ENCODE results near the gene ZDHHC11.
"Not testable (repeated sequence)": the region's sequence is repeated elsewhere in the genome, so short reads cannot be mapped to it uniquely, and the experiment has no call there.

Gene ZDHHC11

GRCh38 chr5:845676-846601 is 4.8 kb downstream of the ZDHHC11 start:
- not testable (repeated sequence) for H3K4me1 Mint-ChIP-seq, H3K4me3 Mint-ChIP-seq, H3K9me3 Mint-ChIP-seq, DNase-seq, H3K27ac Mint-ChIP-seq, H3K27me3 Mint-ChIP-seq, ATAC-seq

GRCh38 chr5:845031-845675 is 5.6 kb downstream of the ZDHHC11 start:
- H3K27ac Mint-ChIP-seq, H3K9me3 Mint-ChIP-seq, DNase-seq, H3K4me1 Mint-ChIP-seq, ATAC-seq, H3K27me3 Mint-ChIP-seq, H3K4me3 Mint-ChIP-seq: not testable (repeated sequence)

- H3K9me3 Mint-ChIP-seq, H3K27ac Mint-ChIP-seq, DNase-seq, H3K4me1 Mint-ChIP-seq, ATAC-seq, H3K27me3 Mint-ChIP-seq, H3K4me3 Mint-ChIP-seq: not testable (repeated sequence)
These were observed 6.4 kb downstream of the ZDHHC11 start for GRCh38 chr5:844426-844825.

- DNase-seq, result peak in 1 of 2 donors; percentile 8
- H3K9me3 Mint-ChIP-seq, H3K4me1 Mint-ChIP-seq, H3K27me3 Mint-ChIP-seq, H3K4me3 Mint-ChIP-seq, H3K27ac Mint-ChIP-seq: not testable (repeated sequence)
- peak; percentile 19 for ATAC-seq
These were observed 6.9 kb downstream of the ZDHHC11 start for GRCh38 chr5:843926-844325.

DNA sequence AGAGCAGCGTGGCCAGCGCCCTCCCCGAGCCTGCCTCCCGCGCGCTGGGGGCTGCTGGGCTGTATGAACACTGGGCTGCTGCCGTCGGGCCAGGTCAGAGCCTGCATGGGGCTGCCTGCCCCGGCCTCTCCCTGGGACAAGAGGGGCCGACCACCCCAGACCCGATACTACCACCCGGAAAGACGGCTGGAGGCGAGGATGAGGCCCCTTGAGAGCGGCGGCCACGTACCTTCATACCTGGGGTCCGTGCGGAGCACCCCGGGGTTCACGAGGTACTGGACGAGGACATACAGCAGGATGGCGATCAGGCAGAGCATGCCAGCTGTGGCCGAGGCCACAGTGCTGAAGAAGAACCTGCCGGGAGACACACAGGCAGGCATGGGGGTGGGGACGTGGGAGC is 7.4 kb downstream of the ZDHHC11 start:
- DNase-seq, H3K4me3 Mint-ChIP-seq, H3K9me3 Mint-ChIP-seq, H3K4me1 Mint-ChIP-seq, H3K27me3 Mint-ChIP-seq, H3K27ac Mint-ChIP-seq: not testable (repeated sequence)
- peak; percentile 7 for ATAC-seq

DNA sequence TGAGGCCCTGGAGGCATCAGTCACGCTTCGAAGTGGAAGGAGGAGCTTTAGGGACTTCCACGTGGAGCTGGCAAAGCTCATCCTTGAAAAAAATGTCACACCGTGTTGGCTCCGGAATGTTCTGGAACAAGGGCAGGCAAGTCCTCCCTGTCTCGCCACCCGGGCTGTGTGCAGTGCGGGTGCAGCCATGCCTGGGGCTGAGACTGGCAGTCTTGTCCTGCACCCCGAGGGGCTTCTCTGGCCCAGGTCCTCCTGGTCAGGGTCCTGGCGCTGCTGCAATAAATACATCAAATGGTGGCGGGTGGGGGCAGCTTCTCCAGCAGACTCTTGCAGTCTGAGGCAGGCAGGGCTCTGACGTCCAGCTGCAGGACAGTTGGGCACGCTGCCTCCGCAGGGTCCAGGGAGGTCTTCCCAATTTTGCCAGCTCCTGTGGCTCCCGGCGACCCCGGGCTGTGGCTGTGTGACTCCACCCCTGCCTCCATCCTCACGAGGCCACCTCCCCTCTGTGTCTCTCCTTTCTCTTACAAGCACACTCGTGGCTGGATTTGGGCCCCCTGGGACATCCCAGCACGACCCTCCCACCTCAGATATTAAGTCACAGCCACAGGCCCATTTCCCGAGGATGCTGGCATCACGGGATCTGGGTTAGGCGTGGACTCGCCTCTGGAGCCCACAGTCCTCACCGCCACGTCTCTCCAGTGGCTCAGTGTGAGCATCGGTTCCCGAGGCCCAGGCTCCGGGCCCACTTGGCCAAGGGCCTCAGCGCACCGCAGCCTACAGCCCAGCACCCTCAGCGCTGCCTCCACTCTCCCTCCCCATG is 8.2 kb downstream of the ZDHHC11 start:
- H3K27ac Mint-ChIP-seq, H3K4me1 Mint-ChIP-seq, H3K9me3 Mint-ChIP-seq, H3K4me3 Mint-ChIP-seq, H3K27me3 Mint-ChIP-seq, DNase-seq, ATAC-seq: not testable (repeated sequence)

GRCh38 chr5:841531-842401 is 9.0 kb downstream of the ZDHHC11 start:
- not testable (repeated sequence) for H3K9me3 Mint-ChIP-seq, H3K27ac Mint-ChIP-seq, H3K4me1 Mint-ChIP-seq, ATAC-seq, H3K4me3 Mint-ChIP-seq, H3K27me3 Mint-ChIP-seq
- peak in 1 of 2 donors; percentile 4 for DNase-seq

DNA sequence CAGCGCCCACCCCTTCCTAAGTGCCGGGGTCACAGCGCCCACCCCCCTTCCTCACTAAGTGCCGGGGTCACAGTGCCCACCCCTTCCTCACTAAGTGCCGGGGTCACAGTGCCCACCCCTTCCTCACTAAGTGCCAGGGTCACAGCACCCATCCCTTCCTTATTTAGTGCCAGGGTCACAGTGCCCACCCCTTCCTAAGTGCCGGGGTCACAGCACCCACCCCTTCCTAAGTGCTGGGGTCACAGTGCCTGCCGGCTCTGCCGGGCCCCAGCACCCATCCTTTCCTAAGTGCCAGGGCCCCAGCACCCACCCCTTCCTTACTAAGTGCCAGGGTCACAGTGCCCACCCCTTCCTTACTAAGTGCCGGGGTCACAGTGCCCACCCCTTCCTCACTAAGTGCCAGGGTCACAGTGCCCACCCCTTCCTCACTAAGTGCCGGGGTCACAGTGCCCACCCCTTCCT is 9.8 kb downstream of the ZDHHC11 start:
- not testable (repeated sequence) for ATAC-seq, H3K4me1 Mint-ChIP-seq, H3K9me3 Mint-ChIP-seq, DNase-seq, H3K27me3 Mint-ChIP-seq, H3K4me3 Mint-ChIP-seq, H3K27ac Mint-ChIP-seq

DNA sequence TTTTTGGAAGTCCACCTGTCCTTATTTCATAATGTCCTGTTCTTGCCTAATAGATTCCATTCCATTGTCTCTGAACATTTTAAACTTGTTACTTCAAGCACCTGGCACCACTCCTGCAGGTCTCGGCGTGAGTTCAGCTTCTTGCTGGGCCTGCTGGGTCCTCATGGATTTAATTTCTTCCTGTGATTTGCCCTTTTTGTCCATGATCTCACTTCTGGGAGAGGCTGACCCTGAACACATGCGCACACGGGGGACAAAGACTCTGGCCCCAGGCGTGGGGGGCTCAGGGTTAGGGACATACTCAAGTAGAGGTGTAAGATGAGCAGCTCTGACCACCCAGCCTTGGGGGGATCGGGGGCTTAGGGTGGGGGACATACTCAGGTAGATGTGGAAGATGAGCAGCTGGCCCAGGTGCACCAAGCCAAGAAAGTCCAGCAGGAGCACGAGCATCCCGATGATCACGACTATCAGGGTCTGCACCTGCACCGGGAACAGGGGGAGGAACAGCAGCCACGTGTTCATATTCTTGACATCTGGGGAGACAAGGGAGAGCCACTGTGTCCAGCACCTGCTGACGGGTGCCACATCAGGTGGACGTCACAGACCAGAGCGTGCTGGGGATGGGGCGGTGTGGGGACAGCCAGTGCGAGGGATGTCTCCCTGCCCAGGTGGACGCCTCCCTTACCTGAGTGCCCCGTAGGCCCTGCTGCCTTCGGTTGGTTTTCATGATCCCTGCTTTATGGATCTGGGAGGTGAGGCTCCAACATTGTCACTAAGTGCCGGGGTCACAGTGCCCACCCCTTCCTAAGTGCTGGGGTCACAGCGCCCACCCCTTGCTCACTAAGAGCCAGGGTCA is 10.4 kb downstream of the ZDHHC11 start:
- H3K4me3 Mint-ChIP-seq, H3K27me3 Mint-ChIP-seq, H3K4me1 Mint-ChIP-seq, ATAC-seq, H3K9me3 Mint-ChIP-seq: not testable (repeated sequence)
- DNase-seq, result peak in 1 of 2 donors; percentile 8
- peak overlapping the region in 1 of 2 donors; percentile 2 for H3K27ac Mint-ChIP-seq

- not testable (repeated sequence) for H3K27me3 Mint-ChIP-seq, H3K4me3 Mint-ChIP-seq, H3K4me1 Mint-ChIP-seq, DNase-seq, H3K27ac Mint-ChIP-seq, ATAC-seq, H3K9me3 Mint-ChIP-seq
These were observed 12.3 kb downstream of the ZDHHC11 start for GRCh38 chr5:838431-838851.

- H3K4me1 Mint-ChIP-seq, H3K9me3 Mint-ChIP-seq: not testable (repeated sequence)
These were observed 13.1 kb downstream of the ZDHHC11 start for GRCh38 chr5:837621-838121.

GRCh38 chr5:835933-836612 is 14.7 kb downstream of the ZDHHC11 start:
- H3K4me1 Mint-ChIP-seq, H3K9me3 Mint-ChIP-seq, H3K27ac Mint-ChIP-seq, H3K27me3 Mint-ChIP-seq, DNase-seq, ATAC-seq, H3K4me3 Mint-ChIP-seq: not testable (repeated sequence)

More at GRCh38 chr5:837621-838121, 13.1 kb downstream of the ZDHHC11 start:
- H3K27me3 Mint-ChIP-seq, H3K27ac Mint-ChIP-seq, H3K4me3 Mint-ChIP-seq, DNase-seq, ATAC-seq: not testable (repeated sequence)

DNA sequence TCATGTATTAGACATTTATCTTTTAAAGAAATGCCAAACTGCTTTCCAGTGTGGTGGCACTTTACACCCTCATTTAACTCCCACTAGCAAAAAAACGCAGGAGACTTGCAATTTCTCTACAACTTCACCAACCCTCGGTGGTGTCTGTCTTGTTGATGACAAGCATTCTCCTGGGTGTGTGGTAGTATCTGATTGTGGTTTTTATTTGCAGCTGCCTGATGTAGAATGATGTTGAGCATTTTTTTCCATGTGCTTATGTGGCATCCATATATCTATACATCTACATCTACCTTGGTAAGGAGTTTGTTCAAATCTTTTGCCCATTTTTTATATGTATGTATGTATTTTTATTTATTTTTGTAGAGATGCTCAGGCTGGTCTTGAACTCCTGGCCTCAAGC is 16.8 kb downstream of the ZDHHC11 start:
- DNase-seq, H3K4me1 Mint-ChIP-seq, H3K27ac Mint-ChIP-seq, H3K9me3 Mint-ChIP-seq, ATAC-seq, H3K27me3 Mint-ChIP-seq, H3K4me3 Mint-ChIP-seq: not testable (repeated sequence)

Data from stimulated activated naive CD8-positive, alpha-beta T cell treated with anti-CD3 and anti-CD28 coated beads, Interleukin-15, amount 100 ng/mL, for 72 hours (primary cell).